ENCODE measurements around the gene USP22.

DNA sequence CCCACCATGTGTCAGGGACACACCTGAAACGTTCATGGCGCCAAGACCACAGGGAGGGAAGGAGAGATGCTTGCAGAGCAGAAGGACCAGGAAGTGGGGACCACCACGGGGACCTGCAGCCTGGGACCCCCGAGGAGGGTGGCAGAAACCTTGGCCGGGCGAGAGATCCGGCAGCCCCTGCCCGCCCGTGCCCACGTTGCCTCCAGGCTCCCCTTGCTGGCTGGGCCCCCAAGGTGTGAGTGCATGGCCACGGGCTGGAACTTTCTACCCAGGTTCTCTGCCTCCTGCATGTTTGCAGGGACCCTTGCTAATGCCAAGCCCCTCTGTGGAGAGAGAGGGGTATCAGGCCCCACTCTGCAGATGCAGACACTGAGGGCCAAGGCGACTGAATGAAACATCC lies 50.4 kb downstream of the USP22 start:
- TF ChIP-seq CTCF (IDR thresholded peaks at IDR 0.05; ENCODE audit: insufficient read depth, low read length, poor library complexity, severe bottlenecking) (no peak), EZH2phosphoT487 (conservative IDR thresholded peaks at IDR 0.05; ENCODE audit: low read length) (no peak)

Data from SU-DHL-6 (cell line).